ENCODE measurements around the gene CAB39. TPM values are rescaled to one million over a fixed set of nuclear protein-coding genes. Genes with fewer than 3 reads are reported as not detected.

The CAB39 gene
- total and polyA plus RNA-seq, 7 donors: 60.2 to 128 (median 72.2) TPM

DNA sequence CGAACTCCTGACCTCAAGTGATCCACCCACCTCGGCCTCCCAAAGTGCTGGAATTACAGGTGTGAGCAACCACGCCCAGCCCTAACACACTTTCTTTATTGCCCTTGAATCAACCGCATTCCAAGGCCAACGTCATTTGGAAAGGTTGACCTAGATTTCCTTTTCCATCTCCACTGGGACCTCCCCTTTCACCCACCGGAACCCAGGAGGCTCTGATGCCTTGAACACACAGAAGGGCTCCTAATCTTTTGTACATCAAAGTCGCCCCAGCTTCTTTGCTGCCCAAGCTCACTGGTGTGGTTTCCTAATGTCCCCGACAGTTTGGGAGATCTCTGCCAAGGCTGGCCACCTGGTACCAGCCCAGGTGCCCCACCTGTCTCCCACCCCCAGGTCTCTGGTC lies 46.2 kb upstream of the CAB39 start:
- H3K36me3 ChIP-seq: no peaks in the 10 kb centered on the region
- H3K27ac ChIP-seq: peak overlapping the region in 1 of 4 donors; percentile 4
- TF ChIP-seq, protein P1, sequence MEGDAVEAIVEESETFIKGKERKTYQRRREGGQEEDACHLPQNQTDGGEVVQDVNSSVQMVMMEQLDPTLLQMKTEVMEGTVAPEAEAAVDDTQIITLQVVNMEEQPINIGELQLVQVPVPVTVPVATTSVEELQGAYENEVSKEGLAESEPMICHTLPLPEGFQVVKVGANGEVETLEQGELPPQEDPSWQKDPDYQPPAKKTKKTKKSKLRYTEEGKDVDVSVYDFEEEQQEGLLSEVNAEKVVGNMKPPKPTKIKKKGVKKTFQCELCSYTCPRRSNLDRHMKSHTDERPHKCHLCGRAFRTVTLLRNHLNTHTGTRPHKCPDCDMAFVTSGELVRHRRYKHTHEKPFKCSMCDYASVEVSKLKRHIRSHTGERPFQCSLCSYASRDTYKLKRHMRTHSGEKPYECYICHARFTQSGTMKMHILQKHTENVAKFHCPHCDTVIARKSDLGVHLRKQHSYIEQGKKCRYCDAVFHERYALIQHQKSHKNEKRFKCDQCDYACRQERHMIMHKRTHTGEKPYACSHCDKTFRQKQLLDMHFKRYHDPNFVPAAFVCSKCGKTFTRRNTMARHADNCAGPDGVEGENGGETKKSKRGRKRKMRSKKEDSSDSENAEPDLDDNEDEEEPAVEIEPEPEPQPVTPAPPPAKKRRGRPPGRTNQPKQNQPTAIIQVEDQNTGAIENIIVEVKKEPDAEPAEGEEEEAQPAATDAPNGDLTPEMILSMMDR (IDR thresholded peaks at IDR 0.05): no peak
- TF ChIP-seq POLR2A (IDR thresholded peaks at IDR 0.05): no peak
- TF ChIP-seq POLR2AphosphoS5 (IDR thresholded peaks at IDR 0.05): no peak
- TF ChIP-seq EP300 (IDR thresholded peaks at IDR 0.05): no peak
- H3K4me1 ChIP-seq: no peaks in the 10 kb centered on the region
- 22 to 73% methylated on average over 8 of the region's 8 CpGs for WGBS, 2 donors
- DNase-seq: no peak
- H3K27me3 ChIP-seq: no peaks in the 10 kb centered on the region
- H3K9me3 ChIP-seq: no peaks in the 10 kb centered on the region
- no peak overlapping the region for H3K4me3 ChIP-seq
- intact Hi-C loops (cut with DNase I): no loop called here

DNA sequence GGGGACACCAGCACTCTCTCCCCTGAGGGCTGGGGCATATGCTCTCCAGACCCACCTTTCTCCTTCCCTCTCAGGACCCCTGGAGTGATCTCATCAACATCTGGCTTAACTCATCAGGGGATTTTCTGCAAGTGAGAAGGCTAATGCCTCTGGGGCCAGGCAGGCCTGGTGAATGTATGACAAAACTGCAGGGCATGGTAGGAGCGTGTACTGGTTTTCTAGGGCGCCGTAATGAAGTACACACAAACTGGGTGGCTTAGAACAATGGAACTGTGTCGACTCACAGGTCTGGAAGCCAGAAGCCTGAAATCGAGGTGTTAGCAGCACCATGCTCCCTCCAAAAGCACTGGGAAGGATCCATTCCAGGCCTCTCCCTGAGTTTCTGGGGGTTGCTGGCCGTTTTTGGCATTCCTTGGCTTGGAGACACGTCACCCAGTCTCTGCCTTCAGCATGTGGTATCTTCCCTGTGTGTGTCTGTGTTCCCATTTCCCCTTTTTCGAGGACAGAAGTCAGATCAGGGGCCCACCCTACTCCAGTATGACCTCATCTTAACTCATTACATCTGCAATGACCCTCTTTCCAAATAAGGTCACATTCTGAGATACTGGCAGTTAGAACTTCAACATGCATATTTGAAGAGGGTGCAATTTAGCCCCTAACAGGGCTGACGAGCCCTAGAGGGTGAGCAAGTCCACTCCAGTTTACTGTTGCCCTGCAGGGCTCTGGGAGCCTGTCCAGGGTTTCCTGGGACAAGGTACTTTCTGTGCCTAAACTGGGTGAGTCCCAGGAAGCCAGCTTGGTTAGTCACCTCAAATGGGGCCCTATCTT lies 45.5 kb upstream of the CAB39 start:
- H3K4me1 ChIP-seq: no peaks in the 10 kb centered on the region
- H3K9me3 ChIP-seq: no peaks in the 10 kb centered on the region
- H3K27ac ChIP-seq: peak overlapping the region in 3 of 4 donors; percentile 23 to 33 (median 27)
- H3K4me3 ChIP-seq: no peak overlapping the region
- intact Hi-C loops (cut with DNase I): no loop called here
- no peak for TF ChIP-seq EP300 (IDR thresholded peaks at IDR 0.05)
- TF ChIP-seq, protein P1 (IDR thresholded peaks at IDR 0.05): no peak
- no peak for TF ChIP-seq POLR2A (IDR thresholded peaks at IDR 0.05)
- TF ChIP-seq POLR2AphosphoS5 (IDR thresholded peaks at IDR 0.05): no peak
- H3K27me3 ChIP-seq: no peaks in the 10 kb centered on the region
- DNase-seq: no peak
- WGBS, 2 donors: 72% methylated on average over 9 of the region's 9 CpGs
- no peaks in the 10 kb centered on the region for H3K36me3 ChIP-seq

DNA sequence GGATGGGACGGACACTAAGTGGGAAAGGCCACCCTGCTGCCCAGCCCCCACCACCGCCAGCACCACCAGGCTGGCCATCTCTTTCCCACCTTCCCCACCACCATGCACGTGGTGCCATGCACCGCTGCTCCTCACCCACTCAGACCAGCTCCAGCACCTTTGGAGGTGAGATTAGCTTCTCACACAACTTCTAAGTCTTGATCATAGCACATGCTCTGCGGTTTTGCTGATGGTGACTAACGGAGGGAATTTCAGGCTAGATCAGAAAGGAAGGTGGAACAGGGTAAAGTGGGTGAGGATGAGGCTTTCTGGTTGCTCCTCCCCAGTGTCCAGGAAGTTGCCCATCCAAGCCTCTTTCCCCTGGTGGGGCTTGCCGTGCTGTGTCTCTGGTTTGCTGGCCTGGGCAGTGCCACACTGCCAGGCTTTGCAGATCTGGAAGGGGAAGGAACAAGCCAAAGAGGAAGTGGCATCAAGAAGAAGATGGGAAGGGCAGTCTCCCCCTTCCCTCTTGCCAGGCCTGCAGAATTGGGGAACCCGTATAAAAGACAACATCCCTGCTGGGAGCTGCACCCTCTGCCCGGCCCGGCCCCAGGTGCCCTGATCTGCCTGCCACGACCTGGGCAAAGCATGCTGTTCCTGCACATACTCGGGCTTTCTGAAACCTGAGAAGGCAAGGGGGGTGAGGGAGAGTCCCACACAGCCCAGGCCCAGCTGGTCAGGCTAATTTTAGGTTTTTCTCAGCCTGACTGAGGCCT lies 44.3 kb upstream of the CAB39 start:
- WGBS, 2 donors: 65 to 82% methylated on average over 12 of the region's 12 CpGs
- no peaks in the 10 kb centered on the region for H3K36me3 ChIP-seq
- H3K9me3 ChIP-seq: no peaks in the 10 kb centered on the region
- no peak overlapping the region for H3K4me3 ChIP-seq
- H3K4me1 ChIP-seq: no peaks in the 10 kb centered on the region
- H3K27ac ChIP-seq: peak overlapping the region in 3 of 4 donors; percentile 23 to 34 (median 27)
- intact Hi-C loops (cut with DNase I): no loop called here
- H3K27me3 ChIP-seq: no peaks in the 10 kb centered on the region
- TF ChIP-seq EP300 (IDR thresholded peaks at IDR 0.05) (no peak), POLR2AphosphoS5 (IDR thresholded peaks at IDR 0.05) (no peak), POLR2A (IDR thresholded peaks at IDR 0.05) (no peak)
- TF ChIP-seq, protein P1 (IDR thresholded peaks at IDR 0.05): no peak
- no peak for DNase-seq

DNA sequence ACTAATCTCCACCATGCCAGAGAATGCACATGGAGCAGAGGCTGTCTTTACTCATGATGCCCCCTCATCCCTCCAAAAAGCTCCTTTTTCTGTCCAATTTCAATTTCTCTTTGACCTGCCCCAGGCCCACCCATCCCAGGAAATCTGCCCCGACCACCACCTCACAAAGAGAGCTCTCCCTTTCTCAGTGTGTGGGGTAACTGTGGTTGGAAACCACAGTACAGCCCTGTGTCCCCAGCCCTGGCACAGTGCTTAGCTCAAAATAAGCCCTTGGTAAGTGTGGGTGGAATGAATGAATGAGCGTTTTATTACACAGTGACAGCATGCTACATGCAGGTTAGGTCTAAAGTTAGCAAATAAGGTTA lies 43.7 kb upstream of the CAB39 start:
- intact Hi-C loops (cut with DNase I): no loop called here
- Histone ChIP-seq H3K27ac (peak overlapping the region in 2 of 4 donors; percentile 21 to 34), H3K9me3 (no peaks in the 10 kb centered on the region), H3K36me3 (no peaks in the 10 kb centered on the region), H3K4me3 (no peak overlapping the region), H3K4me1 (no peaks in the 10 kb centered on the region), H3K27me3 (no peaks in the 10 kb centered on the region)
- TF ChIP-seq EP300 (IDR thresholded peaks at IDR 0.05): no peak
- TF ChIP-seq, protein P1 (IDR thresholded peaks at IDR 0.05): no peak
- TF ChIP-seq POLR2AphosphoS5 (IDR thresholded peaks at IDR 0.05): no peak
- no peak for TF ChIP-seq POLR2A (IDR thresholded peaks at IDR 0.05)
- DNase-seq: no peak
- WGBS, 2 donors: 59 to 88% methylated on average over 2 of the region's 2 CpGs
